HS-27A (cell line): ENCODE results near the gene HLTF.
"Not testable (repeated sequence)": the region's sequence is repeated elsewhere in the genome, so short reads cannot be mapped to it uniquely, and the experiment has no call there.

Experiments used
- DNase-seq: peaks from one replicate; pipeline ENCODE4 v3.0.0-alpha.2; 2012; ENCODE audit warnings: low read depth, missing footprints

HLTF gene

GRCh38 chr3:148991219-148992026 lies 94.9 kb downstream of the HLTF start, which contains the start of gene GYG1:
GYG1 (plus strand) TSS chr3:148991540; CDS start chr3:148991641, 101 bp downstream.
- peak; percentile 26 for DNase-seq

- DNase-seq: no peak
Measured at GRCh38 chr3:148990236-148990635, 96.1 kb downstream of the HLTF start.

DNA sequence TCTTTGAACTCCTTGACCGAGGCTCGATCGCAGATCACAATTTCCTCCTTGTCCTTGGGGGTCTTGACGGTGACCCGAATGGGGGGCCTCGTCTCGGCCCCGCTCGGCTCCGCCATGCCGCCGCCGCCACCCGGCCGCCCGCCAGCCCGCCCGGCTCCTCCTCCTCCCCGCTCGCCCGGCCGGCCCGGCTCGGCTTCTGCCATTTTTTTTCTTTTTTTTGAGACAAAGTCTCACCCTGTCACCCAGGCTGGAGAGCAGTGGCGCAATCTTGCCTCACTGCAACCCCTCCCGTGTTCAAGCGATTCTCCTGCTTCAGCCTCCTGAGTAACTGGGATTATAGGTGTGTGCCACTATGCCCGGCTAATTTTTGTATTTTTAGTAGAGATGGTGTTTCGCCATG lies 98.8 kb downstream of the HLTF start:
- DNase-seq: not testable (repeated sequence)

- DNase-seq: no peak
Measured at GRCh38 chr3:148981273-148981672, 105.1 kb downstream of the HLTF start.
